NCI-H1694 (cell line): ENCODE results near the gene CHDH.

Experiments used
- DNase-seq: peaks from one replicate; lab custom pipeline; 2025; lab: John Stamatoyannopoulos, UW

Gene CHDH

GRCh38 chr3:53823026-53823955, 22.9 kb downstream of the CHDH start:
- DNase-seq, result no peak

DNA sequence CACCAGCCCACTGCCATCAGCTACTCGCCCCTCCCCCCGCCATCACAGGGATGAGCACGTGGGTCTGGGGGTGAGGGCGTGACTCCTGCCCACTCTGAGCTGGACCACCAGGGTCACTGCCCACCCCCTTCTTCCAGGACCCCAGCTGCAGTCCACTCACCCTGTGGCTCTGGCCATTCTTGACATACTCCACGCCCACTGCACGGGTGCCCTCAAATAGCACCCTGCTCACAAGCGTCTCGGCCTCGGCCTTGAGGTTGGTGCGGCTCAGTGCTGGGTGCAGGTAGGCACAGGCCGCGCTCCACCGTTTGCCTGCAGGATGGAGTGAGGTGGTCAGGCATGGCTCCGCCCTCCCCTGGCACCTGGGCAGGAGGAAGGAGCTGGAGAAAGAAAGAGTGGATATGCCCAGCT, 23.9 kb downstream of the CHDH start:
- no peak for DNase-seq

DNA sequence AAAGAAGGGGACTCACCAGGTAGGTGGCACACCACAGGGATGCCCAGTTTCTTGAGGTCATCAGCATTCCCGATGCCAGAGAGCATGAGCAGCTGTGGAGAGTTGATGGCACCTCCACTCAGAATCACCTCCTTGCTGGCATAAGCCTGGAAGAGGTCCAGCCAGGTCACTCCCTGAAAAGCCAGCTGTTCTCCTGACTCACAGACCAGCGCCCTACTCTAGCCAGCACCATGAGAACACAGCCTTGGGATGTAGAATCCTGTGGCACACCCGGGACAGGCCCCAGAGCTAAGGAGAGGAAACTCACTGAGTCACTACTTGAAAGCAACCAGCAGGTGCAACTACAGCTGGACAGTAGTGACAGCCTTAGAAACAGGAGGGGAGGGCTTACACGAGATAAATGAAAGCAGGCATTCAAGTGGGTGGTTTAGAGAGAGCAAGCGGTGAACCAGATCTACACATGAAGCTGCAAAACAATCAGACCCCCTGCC, 24.5 kb downstream of the CHDH start:
- DNase-seq, result no peak

DNA sequence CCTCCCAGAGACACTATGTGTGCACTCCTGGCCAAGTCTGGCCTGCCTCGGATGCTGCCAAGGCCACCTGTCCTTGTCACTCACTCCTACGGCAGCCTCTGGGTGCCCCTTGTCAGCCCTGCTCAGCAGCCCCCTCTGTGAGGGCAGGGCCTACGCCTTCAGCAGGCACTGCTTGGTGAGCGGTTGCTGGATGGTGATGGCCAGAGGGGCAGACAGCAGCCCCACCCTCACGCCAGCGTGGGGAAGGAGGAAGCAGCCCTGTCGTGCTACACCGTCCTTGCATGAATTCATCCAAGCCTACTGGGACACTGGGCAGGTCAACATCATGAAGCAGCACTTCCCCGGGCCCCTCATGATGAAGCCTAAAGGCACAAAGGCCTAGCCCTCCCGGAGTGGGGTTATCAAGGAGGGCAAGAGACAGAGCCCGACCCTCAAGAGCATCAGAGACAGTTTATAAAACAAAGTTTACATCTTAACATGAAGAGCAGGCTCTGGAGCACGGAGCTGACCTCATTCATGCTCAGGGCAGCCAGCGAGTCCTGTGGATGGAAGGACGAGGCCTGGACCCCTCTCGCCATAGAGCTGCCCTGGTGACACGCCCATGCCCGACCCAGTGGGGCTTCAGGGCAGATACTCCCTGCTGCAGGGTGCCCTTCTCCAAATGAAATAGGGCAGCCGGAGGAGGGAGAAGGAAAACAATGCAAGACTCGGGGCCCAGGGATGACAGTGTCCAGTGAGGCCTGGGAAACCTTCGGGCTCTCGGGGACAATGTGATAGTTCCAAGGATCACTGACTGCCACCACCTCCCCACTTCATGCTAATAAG, 25.3 kb downstream of the CHDH start:
- no peak for DNase-seq

DNA sequence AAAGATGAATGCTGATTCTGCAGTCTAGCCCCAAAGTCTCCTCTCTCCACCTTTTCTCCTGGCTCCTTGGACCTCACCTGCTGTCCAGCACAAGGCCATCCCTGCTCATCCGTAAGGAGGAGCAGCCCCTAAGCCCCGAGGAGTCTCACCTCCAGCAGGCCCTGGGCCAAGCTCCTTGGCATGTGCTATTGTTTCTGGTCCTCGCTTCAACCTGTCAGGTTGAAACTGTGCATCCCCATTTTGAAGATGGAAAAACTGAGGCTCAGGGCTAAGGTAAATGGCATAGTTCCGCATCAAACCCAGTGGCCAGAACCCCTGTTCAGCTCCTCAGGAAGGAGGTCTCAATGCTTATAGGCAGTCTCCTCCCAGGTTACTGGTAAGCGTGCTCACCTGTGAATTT, 26.1 kb downstream of the CHDH start:
- no peak for DNase-seq

DNA sequence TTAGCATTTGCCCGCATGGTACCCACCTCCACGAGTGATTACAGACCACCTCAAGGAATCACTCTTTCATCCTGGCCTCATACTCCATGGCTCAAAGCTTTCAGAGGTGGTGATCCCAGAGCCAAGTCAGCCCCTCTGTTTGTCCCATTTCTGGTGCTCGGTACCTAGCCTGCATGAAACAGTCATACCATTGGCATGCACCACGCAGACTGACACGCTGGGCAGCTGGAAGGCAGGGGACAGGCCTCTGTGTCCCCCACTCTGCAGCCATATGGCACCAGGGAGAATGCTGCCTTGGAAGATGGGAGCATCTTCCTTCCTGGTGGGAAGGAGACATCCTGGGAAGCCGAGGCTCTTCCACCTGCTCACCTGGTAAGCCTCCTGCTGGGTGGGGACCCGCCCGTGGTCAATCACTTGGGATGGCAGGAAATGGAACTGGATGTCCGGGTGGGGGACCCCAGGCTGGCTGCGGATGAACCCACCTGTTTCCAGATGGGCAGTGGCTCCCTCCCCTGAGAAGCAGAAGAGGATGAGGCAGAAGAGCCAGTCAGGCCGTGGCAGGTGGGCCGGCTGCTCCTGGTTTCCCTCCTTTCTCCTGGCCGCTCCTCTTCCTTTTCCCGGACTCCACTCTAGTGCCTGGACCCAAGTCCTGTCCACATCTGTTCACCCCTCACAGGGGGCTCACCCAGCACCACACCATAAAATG, 26.9 kb downstream of the CHDH start:
- DNase-seq, result no peak

DNA sequence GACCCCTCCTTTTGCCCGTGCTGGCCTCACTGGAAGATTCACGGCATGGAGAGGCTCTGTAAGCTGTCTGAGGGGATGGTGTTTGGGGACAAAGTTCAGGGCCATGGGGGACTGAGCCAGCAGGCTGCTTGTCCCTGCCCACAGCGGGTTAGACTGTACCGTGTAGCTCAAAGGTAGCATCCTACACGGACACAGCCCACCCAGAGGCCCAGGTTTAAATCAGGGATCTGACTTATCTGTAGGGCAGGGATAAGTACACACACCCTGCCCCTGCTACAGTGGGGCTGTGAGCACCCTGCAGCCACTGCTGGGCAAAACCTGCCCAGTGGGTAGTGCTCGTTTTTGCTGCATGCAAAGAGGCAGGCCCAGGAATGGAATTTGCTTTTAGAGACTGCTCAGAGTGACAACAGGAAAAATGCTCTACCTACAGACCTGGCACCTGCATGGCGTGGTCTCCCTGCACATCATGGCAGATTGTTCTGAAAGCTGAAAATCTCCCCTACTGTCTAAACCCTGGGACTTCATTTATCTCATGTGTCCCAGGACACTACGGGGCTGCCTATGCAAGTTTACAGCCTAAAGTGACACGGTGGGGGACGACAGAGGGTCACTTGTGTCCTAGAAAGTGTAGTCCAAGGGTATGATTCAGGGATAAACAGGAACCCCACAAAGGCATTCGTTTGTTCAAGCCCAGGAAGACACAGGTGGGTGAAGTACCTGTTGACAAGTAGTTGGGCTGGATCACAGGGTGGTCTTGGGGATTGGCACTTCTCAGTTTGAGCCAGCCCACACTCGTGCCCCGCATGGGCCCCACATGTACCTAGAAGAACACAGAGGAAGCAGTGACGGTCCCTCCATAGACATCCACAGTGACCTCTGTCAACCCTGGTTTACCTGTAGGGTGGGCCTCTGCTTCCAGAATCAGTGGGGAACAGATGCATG, 27.7 kb downstream of the CHDH start:
- DNase-seq, result no peak

DNA sequence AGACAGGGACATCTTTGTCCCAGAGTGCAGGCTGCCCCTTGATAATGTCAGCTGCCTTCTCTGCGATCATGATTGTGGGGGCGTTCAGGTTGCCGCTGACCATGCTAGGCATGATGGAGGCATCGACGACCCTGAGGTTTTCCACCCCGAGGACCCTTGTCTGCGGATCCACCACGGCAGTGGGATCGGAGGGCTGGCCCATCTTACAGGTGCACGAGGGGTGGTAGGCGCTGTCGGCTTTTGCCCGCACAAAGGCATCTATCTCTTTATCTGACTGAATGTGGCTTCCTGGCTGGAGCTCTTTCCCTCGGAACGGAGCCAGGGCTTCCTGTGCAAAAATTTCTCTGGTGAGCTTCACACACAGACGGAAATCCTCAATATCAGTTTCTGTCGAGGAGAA, 28.4 kb downstream of the CHDH start:
- no peak for DNase-seq

DNA sequence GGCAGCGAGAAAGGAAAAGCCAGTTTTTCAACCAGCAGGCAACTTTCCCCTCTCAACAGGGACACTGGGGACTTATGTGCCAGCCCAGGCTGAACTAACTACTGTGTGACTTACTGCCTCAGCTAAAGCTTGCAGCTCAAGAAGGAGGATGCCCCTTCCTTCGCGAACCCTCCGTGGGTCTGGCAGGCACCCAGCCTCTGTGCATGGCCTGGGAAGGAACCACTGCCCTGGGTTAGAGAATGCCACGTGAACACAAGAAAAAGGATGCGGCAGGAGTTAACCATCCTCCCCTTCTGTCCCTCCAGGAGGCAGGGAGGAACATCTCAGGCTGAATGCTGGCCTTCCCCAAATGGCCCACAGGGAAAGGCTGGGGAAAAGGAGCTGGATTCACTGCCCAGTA, 29.0 kb downstream of the CHDH start:
- DNase-seq, result no peak

DNA sequence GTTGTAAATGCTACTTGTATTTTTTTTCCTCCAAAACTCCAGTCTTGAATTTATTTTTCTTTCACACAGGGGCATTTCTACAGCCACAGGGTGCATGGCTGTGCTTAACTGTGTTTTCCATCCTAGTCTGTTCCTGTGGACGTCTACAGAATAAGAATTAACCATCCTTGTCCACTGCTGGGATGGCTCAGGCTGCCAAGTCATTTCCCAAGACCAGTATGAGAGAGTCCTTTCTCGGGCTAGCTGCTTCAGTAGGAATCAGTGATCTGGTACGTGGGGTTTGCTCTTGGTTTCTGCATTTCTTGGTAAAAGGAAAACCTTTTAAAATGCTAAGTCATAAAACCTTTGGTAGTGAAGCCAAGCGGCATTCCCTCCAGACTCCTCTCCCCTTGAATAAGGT, 29.8 kb downstream of the CHDH start:
- no peak for DNase-seq

- DNase-seq, result no peak
Observed at GRCh38 chr3:53815651-53816050, 30.6 kb downstream of the CHDH start.

GRCh38 chr3:53815067-53815466, 31.2 kb downstream of the CHDH start:
- DNase-seq, result no peak

DNA sequence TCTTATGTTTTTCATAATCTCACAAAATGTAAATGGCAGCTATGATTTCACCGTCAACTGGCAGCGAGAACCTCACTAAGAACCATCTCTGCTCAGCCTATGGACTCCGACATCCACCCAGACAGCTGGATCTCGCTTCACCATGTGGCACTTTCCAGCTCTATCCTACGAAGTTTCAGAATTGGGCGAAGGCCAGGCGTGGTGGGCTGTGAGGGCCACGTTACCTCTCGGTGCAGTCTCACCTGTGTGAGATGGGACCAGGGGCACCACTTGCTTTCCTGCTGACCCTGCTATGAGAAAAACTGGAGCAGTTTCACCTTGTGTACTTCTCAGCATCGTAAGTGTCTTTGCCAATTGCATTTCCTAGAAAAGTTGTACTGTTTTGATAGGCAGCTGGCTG, 32.3 kb downstream of the CHDH start:
- no peak for DNase-seq

DNA sequence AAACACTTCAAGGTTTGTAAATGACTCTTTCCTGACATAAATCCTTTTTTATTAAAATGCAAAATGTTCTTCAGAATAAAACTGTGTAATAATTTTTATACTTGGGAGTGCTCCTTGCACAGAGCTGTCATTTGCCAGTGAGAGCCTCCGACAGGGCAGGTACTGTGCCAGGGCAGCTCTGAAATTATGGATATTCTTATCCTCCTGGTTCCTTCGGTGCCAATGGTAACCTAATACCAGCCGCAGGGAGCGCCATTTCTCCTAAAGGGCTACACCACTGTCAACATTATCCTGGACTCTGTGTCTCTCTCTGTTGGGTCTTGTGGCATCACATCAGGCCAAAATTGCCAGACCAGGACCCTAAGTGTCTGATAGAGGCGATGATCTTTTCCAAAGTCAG, 33.0 kb downstream of the CHDH start:
- no peak for DNase-seq

GRCh38 chr3:53812434-53812833, 33.8 kb downstream of the CHDH start:
- DNase-seq, result no peak

DNA sequence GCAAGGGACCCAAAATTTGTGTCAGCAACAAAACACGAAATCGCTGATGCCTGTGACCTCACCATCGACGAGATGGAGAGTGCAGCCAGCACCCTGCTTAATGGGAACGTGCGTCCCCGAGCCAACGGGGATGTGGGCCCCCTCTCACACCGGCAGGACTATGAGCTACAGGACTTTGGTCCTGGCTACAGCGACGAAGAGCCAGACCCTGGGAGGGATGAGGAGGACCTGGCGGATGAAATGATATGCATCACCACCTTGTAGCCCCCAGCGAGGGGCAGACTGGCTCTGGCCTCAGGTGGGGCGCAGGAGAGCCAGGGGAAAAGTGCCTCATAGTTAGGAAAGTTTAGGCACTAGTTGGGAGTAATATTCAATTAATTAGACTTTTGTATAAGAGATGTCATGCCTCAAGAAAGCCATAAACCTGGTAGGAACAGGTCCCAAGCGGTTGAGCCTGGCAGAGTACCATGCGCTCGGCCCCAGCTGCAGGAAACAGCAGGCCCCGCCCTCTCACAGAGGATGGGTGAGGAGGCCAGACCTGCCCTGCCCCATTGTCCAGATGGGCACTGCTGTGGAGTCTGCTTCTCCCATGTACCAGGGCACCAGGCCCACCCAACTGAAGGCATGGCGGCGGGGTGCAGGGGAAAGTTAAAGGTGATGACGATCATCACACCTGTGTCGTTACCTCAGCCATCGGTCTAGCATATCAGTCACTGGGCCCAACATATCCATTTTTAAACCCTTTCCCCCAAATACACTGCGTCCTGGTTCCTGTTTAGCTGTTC, 34.9 kb downstream of the CHDH start:
- no peak for DNase-seq

DNA sequence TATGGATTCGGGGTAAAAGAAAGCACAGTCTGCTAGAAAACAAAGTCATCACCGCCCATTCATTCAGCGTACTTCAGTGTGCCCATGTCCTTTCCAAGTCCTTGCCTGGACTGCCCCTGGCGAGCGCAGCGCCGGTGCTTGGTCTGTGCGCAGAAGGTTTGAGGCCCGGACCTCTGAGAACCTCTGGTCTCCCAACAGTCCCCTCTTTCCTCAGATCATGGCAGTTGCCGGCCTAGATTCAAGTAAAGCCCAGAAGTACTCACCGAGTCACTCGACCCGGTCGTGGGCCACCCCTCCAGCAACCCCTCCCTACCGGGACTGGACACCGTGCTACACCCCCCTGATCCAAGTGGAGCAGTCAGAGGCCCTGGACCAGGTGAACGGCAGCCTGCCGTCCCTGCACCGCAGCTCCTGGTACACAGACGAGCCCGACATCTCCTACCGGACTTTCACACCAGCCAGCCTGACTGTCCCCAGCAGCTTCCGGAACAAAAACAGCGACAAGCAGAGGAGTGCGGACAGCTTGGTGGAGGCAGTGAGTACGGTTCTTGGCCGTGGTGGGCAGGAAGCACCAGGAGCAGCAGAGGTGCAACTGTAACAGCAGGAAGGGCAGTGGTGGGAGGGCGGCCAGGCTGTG, 36.3 kb downstream of the CHDH start:
- no peak for DNase-seq

GRCh38 chr3:53809267-53809666, 37.0 kb downstream of the CHDH start:
- DNase-seq, result no peak

DNA sequence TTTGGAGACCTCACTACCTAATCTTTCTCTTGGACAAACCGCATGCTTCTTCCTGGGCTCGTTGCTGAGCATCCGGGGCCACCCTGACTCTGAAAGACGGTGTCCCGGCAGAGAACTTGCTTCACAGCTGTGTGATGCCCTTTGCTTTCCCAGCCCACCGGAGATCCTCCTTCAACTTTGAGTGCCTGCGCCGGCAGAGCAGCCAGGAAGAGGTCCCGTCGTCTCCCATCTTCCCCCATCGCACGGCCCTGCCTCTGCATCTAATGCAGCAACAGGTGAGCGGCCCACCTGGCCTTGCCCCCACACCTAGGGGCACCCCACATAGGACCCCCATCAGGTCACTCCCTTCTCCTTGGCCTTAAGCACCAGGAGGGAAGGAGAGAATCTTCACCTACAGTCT, 37.7 kb downstream of the CHDH start:
- no peak for DNase-seq
